HEK293 (cell line): ENCODE data around the gene TET2.
A peak's percentile ranks its signal among the peaks of the same experiment; 100 is the strongest.

Source experiments
- CTCF ChIA-PET: fragments of 350-600 bp; formaldehyde crosslinking; extraction: SDS; loops from one replicate; lab custom pipeline; 2021; ENCODE audit warnings: antibody characterized with exemption; lab: Yijun Ruan, JAX
- POLR2A ChIA-PET: fragments of 300-600 bp; formaldehyde crosslinking; extraction: SDS; loops from one replicate; lab custom pipeline; 2020; ENCODE audit warnings: antibody characterized with exemption, inconsistent platforms; lab: Yijun Ruan, JAX
- H3K27ac ChIP-seq: fragments of 200-500 bp; sonication (Bioruptor generic); 2 replicates; pipeline ENCODE4 v1.5.1; 2014; ENCODE audit warnings: low read depth, low read length, control low read depth, inconsistent platforms; ENCODE audit errors: extremely low read depth
- H3K36me3 ChIP-seq, 2 experiments: fragments of 200-500 bp in 1 of 2; sonication (Bioruptor generic) in 1 of 2; 1 replicate in 1 of 2; 2 replicates in 1 of 2; pipeline ENCODE4 v1.5.1; 2014 to 2017; ENCODE audit warnings: inconsistent platforms in 2 of 2, low read length in 2 of 2; ENCODE audit not compliant: control insufficient read depth in 2 of 2, insufficient read depth in 1 of 2
- H3K4me1 ChIP-seq: fragments of 200-500 bp; sonication (Bioruptor generic); 2 replicates; pipeline ENCODE4 v1.5.1; 2014; ENCODE audit warnings: mild to moderate bottlenecking, low read length, inconsistent platforms; ENCODE audit not compliant: control insufficient read depth, insufficient read depth
- H3K4me3 ChIP-seq: 2 replicates; pipeline ENCODE4 v1.5.1; 2011; ENCODE audit warnings: low read depth, mild to moderate bottlenecking, control low read depth, low read length, moderate library complexity
- H3K9me3 ChIP-seq: fragments of 200-500 bp; sonication (Bioruptor generic); 2 replicates; pipeline ENCODE4 v1.5.1; 2014; ENCODE audit warnings: low read depth, low read length, inconsistent platforms; ENCODE audit not compliant: control insufficient read depth, insufficient read depth
- GLIS2 ChIP-seq: fragments of 450-650 bp; formaldehyde crosslinking; IDR thresholded peaks from 2 replicates; pipeline ENCODE4 v1.5.1; 2016; ENCODE audit warnings: missing biosample characterization, missing genetic modification characterization
- HOXA7 ChIP-seq: sonication (generic); formaldehyde crosslinking; IDR thresholded peaks from 2 replicates; pipeline ENCODE4 v1.8.1; 2022; ENCODE audit warnings: missing genetic modification reagents, borderline replicate concordance
- MYNN ChIP-seq: fragments of 450-650 bp; formaldehyde crosslinking; IDR thresholded peaks from 2 replicates; pipeline ENCODE4 v1.5.1; 2016; ENCODE audit warnings: missing biosample characterization, missing genetic modification characterization, borderline replicate concordance
- TSHZ1 ChIP-seq: fragments of 450-650 bp; formaldehyde crosslinking; IDR thresholded peaks from 2 replicates; pipeline ENCODE4 v1.5.1; 2016; ENCODE audit warnings: missing biosample characterization, missing genetic modification characterization, borderline replicate concordance
- YY1 ChIP-seq: fragments of 450-650 bp; formaldehyde crosslinking; IDR thresholded peaks from 2 replicates; pipeline ENCODE4 v1.5.1; 2018; ENCODE audit warnings: missing biosample characterization, missing genetic modification characterization
- ZNF169 ChIP-seq: fragments of 450-650 bp; formaldehyde crosslinking; IDR thresholded peaks from 2 replicates; pipeline ENCODE4 v1.5.1; 2016; ENCODE audit warnings: missing biosample characterization, missing genetic modification characterization
- ZNF174 ChIP-seq: fragments of 450-650 bp; formaldehyde crosslinking; IDR thresholded peaks from 2 replicates; pipeline ENCODE4 v1.5.0; 2017; ENCODE audit warnings: missing biosample characterization, mild to moderate bottlenecking, missing genetic modification characterization
- ZNF202 ChIP-seq: fragments of 450-650 bp; formaldehyde crosslinking; IDR thresholded peaks from 2 replicates; pipeline ENCODE4 v1.5.1; 2016; ENCODE audit warnings: missing biosample characterization, missing genetic modification characterization, borderline replicate concordance
- ZNF24 ChIP-seq: fragments of 450-650 bp; formaldehyde crosslinking; IDR thresholded peaks from 2 replicates; pipeline ENCODE4 v1.5.1; 2016; ENCODE audit warnings: missing biosample characterization, missing genetic modification characterization
- ZNF416 ChIP-seq: fragments of 450-650 bp; formaldehyde crosslinking; IDR thresholded peaks from 2 replicates; pipeline ENCODE4 v1.5.1; 2016; ENCODE audit warnings: missing biosample characterization, missing genetic modification characterization
- ZNF473 ChIP-seq: fragments of 450-650 bp; formaldehyde crosslinking; IDR thresholded peaks from 2 replicates; pipeline ENCODE4 v1.5.1; 2017; ENCODE audit warnings: missing biosample characterization, missing genetic modification characterization
- ZNF529 ChIP-seq: fragments of 450-650 bp; formaldehyde crosslinking; IDR thresholded peaks from 2 replicates; pipeline ENCODE4 v1.5.1; 2017; ENCODE audit warnings: missing genetic modification characterization, missing biosample characterization; ENCODE audit not compliant: insufficient replicate concordance
- ZNF610 ChIP-seq: fragments of 450-650 bp; formaldehyde crosslinking; IDR thresholded peaks from 2 replicates; pipeline ENCODE4 v1.5.1; 2016; ENCODE audit warnings: missing biosample characterization, missing genetic modification characterization, borderline replicate concordance
- ZNF654 ChIP-seq: fragments of 450-650 bp; formaldehyde crosslinking; IDR thresholded peaks from 2 replicates; pipeline ENCODE4 v1.5.1; 2016; ENCODE audit warnings: low read depth, missing biosample characterization, missing genetic modification characterization
- ZNF785 ChIP-seq: fragments of 450-650 bp; formaldehyde crosslinking; IDR thresholded peaks from 2 replicates; pipeline ENCODE4 v1.5.1; 2016; ENCODE audit warnings: missing biosample characterization, missing genetic modification characterization
- ZNF791 ChIP-seq: fragments of 450-650 bp; formaldehyde crosslinking; IDR thresholded peaks from 2 replicates; pipeline ENCODE4 v1.5.1; 2016; ENCODE audit warnings: missing biosample characterization, missing genetic modification characterization
- TF ChIP-seq, protein P1 (sequence below): fragments of 450-650 bp; formaldehyde crosslinking; conservative IDR thresholded peaks from 2 replicates; pipeline ENCODE4 v1.5.1; 2016; ENCODE audit warnings: low read depth, missing biosample characterization, missing genetic modification characterization
- TF ChIP-seq, protein P2 (sequence below): fragments of 450-650 bp; formaldehyde crosslinking; IDR thresholded peaks from 2 replicates; pipeline ENCODE4 v1.5.1; 2016; ENCODE audit warnings: missing biosample characterization, missing genetic modification characterization, borderline replicate concordance

The TET2 gene

GRCh38 chr4:105147553-105148161 lies 981 bp downstream of the TET2 start (continued):
- TF ChIP-seq MYNN (tag by site-specific recombination) = no peak
- TF ChIP-seq HOXA7 (CRISPR knock-in tag) = no peak
- TF ChIP-seq, protein P1, sequence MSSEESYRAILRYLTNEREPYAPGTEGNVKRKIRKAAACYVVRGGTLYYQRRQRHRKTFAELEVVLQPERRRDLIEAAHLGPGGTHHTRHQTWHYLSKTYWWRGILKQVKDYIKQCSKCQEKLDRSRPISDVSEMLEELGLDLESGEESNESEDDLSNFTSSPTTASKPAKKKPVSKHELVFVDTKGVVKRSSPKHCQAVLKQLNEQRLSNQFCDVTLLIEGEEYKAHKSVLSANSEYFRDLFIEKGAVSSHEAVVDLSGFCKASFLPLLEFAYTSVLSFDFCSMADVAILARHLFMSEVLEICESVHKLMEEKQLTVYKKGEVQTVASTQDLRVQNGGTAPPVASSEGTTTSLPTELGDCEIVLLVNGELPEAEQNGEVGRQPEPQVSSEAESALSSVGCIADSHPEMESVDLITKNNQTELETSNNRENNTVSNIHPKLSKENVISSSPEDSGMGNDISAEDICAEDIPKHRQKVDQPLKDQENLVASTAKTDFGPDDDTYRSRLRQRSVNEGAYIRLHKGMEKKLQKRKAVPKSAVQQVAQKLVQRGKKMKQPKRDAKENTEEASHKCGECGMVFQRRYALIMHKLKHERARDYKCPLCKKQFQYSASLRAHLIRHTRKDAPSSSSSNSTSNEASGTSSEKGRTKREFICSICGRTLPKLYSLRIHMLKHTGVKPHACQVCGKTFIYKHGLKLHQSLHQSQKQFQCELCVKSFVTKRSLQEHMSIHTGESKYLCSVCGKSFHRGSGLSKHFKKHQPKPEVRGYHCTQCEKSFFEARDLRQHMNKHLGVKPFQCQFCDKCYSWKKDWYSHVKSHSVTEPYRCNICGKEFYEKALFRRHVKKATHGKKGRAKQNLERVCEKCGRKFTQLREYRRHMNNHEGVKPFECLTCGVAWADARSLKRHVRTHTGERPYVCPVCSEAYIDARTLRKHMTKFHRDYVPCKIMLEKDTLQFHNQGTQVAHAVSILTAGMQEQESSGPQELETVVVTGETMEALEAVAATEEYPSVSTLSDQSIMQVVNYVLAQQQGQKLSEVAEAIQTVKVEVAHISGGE (tag by site-specific recombination) = no peak

DNA sequence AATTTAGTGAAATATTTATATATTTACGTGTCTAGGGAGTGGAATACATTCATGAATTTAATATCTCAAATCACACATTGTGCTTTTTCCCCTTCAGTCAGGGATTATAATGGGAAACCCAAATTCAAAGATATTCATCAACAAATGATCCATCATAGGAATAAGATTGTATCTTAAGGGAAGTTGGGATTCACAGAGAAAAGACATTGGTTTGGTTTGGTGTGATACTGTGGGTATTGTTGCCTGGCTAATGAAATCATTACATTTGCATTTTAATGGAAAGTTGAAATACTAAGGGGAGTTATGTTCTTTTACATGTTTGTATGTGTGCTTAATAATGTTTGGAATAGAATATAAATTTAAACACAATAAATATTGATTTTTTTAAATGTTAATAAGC lies 1.7 kb downstream of the TET2 start:
- CTCF ChIA-PET = no interaction called here
- TF ChIP-seq ZNF610 = no peak
- no peak for TF ChIP-seq ZNF654 (tag by site-specific recombination)
- no peak for TF ChIP-seq ZNF416 (tag by site-specific recombination)
- TF ChIP-seq ZNF169 (tag by site-specific recombination) = no peak
- no peak for TF ChIP-seq ZNF791 (tag by site-specific recombination)
- TF ChIP-seq ZNF529 (tag by site-specific recombination) = no peak
- TF ChIP-seq ZNF202 (tag by site-specific recombination) = no peak
- TF ChIP-seq, protein P2, sequence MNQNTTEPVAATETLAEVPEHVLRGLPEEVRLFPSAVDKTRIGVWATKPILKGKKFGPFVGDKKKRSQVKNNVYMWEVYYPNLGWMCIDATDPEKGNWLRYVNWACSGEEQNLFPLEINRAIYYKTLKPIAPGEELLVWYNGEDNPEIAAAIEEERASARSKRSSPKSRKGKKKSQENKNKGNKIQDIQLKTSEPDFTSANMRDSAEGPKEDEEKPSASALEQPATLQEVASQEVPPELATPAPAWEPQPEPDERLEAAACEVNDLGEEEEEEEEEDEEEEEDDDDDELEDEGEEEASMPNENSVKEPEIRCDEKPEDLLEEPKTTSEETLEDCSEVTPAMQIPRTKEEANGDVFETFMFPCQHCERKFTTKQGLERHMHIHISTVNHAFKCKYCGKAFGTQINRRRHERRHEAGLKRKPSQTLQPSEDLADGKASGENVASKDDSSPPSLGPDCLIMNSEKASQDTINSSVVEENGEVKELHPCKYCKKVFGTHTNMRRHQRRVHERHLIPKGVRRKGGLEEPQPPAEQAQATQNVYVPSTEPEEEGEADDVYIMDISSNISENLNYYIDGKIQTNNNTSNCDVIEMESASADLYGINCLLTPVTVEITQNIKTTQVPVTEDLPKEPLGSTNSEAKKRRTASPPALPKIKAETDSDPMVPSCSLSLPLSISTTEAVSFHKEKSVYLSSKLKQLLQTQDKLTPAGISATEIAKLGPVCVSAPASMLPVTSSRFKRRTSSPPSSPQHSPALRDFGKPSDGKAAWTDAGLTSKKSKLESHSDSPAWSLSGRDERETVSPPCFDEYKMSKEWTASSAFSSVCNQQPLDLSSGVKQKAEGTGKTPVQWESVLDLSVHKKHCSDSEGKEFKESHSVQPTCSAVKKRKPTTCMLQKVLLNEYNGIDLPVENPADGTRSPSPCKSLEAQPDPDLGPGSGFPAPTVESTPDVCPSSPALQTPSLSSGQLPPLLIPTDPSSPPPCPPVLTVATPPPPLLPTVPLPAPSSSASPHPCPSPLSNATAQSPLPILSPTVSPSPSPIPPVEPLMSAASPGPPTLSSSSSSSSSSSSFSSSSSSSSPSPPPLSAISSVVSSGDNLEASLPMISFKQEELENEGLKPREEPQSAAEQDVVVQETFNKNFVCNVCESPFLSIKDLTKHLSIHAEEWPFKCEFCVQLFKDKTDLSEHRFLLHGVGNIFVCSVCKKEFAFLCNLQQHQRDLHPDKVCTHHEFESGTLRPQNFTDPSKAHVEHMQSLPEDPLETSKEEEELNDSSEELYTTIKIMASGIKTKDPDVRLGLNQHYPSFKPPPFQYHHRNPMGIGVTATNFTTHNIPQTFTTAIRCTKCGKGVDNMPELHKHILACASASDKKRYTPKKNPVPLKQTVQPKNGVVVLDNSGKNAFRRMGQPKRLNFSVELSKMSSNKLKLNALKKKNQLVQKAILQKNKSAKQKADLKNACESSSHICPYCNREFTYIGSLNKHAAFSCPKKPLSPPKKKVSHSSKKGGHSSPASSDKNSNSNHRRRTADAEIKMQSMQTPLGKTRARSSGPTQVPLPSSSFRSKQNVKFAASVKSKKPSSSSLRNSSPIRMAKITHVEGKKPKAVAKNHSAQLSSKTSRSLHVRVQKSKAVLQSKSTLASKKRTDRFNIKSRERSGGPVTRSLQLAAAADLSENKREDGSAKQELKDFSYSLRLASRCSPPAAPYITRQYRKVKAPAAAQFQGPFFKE = no peak
- no peak for TF ChIP-seq ZNF174 (tag by site-specific recombination)
- no peak for TF ChIP-seq ZNF24 (tag by site-specific recombination)
- TF ChIP-seq TSHZ1 (tag by site-specific recombination) = no peak
- TF ChIP-seq ZNF473 (tag by site-specific recombination) = no peak
- no peak for TF ChIP-seq GLIS2 (tag by site-specific recombination)
- TF ChIP-seq ZNF785 = no peak
- TF ChIP-seq YY1 (tag by site-specific recombination) = no peak
- Histone ChIP-seq H3K27ac (no peak overlapping the region), H3K9me3 (no peaks in the 10 kb centered on the region), H3K4me3 (peak overlapping the region; percentile 61), H3K36me3 (no peaks in the 10 kb centered on the region), H3K4me1 (no peaks in the 10 kb centered on the region)
- POLR2A ChIA-PET = interaction anchor here (0.7 kb wide), 1 partner anchor 132 kb away, joined by 3 read pairs; no protein-coding TSS in a partner anchor
